ENCODE results near the gene UHRF1.

DNA sequence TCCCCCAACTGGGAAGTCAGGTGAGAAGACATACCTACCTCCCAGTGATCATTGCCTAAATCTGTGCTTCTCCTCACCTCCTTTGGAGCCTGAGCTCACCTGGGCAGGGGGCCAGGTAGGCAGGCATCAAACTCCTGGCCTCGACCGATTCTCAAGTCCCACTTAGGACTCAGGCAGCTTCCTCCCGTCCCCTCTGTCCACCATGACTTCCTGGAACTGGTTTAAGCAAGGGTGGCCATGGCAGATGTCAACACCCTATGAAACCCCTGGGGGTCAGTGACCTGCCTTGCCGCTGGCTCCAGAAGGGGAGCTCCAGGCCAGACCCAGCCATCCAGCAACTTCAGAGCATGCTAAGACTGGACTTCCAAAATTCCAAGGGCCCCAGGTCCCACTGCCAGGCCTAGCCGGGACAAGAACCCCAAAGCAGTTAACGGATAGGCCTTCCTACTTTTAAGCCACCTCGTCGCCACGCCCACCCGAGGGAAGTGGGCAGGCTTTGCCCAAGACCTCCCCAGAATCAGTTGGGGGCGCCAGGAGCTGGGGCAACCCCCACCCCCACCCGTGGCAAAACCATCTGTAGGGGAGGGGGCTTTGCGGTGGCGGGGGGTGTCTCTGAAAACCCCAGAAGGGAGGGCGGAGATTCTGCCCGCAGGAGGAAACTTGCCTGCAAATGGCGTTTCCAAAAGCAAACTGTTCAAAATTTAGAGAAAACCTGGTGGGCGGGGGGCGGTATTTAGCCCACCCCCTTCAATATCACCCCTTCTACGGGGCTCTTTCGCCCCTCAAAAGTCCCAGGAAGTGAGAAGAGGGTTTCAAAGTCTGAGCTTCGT lies 42.5 kb upstream of the UHRF1 start:
- TF ChIP-seq, protein P1, sequence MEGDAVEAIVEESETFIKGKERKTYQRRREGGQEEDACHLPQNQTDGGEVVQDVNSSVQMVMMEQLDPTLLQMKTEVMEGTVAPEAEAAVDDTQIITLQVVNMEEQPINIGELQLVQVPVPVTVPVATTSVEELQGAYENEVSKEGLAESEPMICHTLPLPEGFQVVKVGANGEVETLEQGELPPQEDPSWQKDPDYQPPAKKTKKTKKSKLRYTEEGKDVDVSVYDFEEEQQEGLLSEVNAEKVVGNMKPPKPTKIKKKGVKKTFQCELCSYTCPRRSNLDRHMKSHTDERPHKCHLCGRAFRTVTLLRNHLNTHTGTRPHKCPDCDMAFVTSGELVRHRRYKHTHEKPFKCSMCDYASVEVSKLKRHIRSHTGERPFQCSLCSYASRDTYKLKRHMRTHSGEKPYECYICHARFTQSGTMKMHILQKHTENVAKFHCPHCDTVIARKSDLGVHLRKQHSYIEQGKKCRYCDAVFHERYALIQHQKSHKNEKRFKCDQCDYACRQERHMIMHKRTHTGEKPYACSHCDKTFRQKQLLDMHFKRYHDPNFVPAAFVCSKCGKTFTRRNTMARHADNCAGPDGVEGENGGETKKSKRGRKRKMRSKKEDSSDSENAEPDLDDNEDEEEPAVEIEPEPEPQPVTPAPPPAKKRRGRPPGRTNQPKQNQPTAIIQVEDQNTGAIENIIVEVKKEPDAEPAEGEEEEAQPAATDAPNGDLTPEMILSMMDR (IDR thresholded peaks at IDR 0.05), result no peak
- no peak for TF ChIP-seq POLR2A (IDR thresholded peaks at IDR 0.05)
